ENCODE results near the gene KIF1A.
"Not testable (repeated sequence)": the region's sequence is repeated elsewhere in the genome, so short reads cannot be mapped to it uniquely, and the experiment has no call there.

Gene KIF1A

GRCh38 chr2:240789501-240790369, 30.3 kb downstream of the KIF1A start:
- DNase-seq (ENCODE audit: insufficient read length, low spot score) (no peak), FAIRE-seq (no peak)

DNA sequence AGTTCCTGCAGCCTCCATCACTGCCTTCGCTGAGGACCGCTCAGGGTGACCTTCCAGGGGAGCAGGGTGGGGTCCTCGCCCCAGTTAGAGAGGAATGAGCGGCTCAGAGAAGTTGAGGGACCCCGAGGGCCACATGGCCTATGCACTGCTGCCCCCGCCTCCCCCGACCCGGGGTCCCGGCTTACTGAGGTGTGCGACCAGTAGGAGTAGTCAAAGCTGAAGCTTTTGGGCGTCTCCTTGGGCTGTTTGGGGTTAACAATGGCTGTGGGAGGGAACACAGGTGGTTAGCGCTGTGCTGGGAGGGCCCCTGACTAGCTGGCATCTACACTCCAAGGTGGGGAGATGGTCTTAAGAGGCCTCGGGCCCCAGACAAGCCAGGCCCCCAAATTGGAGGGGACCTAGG, 31.0 kb downstream of the KIF1A start:
- no peak for DNase-seq (ENCODE audit: insufficient read length, low spot score)
- FAIRE-seq = no peak

DNA sequence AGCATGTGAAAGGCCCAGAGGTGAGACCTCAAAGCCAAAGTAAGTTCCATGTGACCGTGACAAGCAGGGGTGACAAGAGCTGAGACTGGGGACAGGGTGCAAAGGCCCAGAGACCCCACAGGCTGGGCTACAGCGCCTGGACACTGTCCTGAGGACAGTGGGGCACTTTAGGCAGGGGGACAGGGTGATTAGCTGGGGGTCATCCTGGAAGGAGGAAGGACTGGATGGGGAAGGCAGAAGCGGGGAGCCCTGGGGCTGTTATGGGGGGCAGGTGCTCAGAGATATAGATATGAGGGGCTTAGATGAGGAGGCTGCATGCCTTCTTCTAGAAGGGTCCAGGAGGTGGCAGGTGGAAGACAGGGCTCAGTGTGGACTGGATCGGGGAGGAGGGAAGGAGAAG, 31.5 kb downstream of the KIF1A start:
- FAIRE-seq = no peak

GRCh38 chr2:240787521-240788472, 32.2 kb downstream of the KIF1A start:
- DNase-seq (ENCODE audit: insufficient read length, low spot score) (no peak), FAIRE-seq (no peak)

More for the DNA sequence above, 31.5 kb downstream of the KIF1A start:
- no peak for DNase-seq (ENCODE audit: insufficient read length, low spot score)

DNA sequence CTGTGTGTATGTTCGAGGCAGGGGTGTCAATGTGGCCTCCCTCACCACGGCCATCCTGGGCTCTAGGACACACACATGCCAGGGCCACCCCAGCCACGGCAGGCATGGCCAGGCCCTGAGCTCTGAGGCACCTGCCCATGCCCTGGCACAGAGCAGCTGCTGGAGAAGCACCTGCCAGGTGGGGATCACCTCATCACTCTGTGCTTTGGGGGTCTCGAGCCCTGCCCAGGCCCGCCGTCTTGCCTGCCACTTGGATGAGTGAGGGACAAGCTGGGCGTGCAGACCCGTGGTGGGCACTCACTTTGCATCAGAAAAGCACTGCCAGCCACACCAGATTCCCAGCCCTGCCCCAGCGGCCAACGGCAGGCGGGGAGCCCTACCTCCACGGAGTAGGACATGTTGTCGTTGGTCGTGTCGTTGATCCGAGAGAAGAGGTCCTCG, 33.1 kb downstream of the KIF1A start:
- FAIRE-seq (no peak), DNase-seq (ENCODE audit: insufficient read length, low spot score) (no peak)

- no peak for DNase-seq (ENCODE audit: insufficient read length, low spot score)
- no peak for FAIRE-seq
Measured at GRCh38 chr2:240786355-240786841, 33.6 kb downstream of the KIF1A start.

DNA sequence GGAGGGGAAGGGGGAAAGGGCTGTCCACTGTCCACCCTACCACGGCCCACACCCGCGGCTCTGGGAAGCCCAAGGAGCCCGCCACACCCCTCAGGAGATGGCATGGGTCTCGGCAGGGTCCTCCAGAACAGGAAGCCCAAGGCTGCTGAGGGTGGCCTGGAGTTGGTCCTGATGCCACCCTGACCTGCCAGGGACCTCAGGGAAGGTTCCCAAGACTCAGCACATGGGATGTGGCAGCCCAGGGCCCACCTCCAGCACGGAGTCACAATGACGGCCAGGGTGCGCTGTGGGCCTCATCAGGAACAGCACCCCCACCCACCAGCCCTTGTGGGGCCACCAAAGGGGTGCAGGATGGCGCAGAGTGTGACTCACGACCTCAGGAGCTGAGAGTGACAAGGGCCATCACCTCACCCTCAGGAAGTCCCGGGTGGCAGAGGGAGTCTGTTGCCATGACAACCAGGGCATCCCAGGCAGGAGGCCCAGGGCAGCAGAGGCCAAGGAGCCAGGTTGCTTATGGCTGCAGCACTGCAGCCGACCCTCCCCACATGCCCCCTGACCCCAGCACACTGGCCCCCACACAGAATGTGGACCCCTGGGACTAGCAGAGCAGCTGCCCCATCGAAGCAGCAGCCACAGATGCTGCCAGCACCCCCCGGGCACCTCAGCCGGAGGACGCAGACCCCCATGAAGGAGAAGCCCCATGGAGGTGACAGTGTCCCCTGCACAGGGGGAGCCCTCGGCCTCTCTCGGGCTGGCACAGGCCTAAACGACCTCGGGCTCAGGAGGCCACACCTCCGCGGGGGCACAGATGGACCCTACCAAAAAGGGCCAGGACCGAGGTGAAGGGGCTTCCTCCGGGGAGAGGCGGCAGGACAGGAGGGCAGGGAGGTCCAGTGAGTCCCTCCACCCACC, 34.3 kb downstream of the KIF1A start:
- FAIRE-seq = no peak
- no peak for DNase-seq (ENCODE audit: insufficient read length, low spot score)

- FAIRE-seq (no peak), DNase-seq (ENCODE audit: insufficient read length, low spot score) (no peak)
Measured at GRCh38 chr2:240784629-240785423, 35.2 kb downstream of the KIF1A start.

- FAIRE-seq (no peak), DNase-seq (ENCODE audit: insufficient read length, low spot score) (no peak)
Measured at GRCh38 chr2:240783819-240784621, 36.0 kb downstream of the KIF1A start.

GRCh38 chr2:240782886-240783818, 36.9 kb downstream of the KIF1A start:
- FAIRE-seq = no peak
- DNase-seq (ENCODE audit: insufficient read length, low spot score) = no peak

- FAIRE-seq (no peak), DNase-seq (ENCODE audit: insufficient read length, low spot score) (no peak)
Measured at GRCh38 chr2:240782221-240782885, 37.7 kb downstream of the KIF1A start.

DNA sequence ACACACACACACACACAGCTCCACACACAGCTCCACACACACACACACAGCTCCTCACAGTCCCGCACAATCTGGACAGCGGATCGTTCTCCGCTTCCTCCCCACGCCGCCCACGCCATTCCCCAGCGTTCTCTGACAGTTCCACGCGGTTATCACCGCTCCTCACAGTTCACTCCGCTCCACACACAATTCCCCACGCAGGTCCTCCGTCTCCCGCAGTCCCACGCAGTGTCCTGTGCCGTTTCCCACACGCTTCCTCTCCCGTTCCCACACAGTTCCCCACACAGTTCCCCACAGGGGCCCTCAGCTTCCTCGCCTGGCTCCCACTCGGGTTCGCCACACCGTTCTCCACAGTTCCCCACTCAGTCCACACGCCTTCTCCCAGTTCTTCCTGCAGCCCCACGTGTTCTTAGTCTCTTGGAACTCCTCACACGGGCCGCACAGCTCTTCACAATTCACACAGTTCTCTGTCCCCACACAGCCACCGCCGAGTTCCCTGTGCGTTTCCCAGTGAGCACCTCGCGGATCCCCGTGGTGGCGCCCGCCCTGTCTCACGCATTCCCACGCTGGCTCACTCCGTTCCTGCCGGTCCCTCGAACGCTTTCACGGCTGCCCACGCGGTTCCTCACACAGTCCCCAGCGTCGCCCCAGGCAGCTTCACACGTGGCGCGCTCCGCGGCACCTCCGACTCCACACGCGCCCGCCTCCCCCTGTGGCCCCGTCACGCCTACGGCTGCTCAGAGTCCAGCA, 38.4 kb downstream of the KIF1A start:
- FAIRE-seq = no peak
- DNase-seq (ENCODE audit: insufficient read length, low spot score) = no peak

DNA sequence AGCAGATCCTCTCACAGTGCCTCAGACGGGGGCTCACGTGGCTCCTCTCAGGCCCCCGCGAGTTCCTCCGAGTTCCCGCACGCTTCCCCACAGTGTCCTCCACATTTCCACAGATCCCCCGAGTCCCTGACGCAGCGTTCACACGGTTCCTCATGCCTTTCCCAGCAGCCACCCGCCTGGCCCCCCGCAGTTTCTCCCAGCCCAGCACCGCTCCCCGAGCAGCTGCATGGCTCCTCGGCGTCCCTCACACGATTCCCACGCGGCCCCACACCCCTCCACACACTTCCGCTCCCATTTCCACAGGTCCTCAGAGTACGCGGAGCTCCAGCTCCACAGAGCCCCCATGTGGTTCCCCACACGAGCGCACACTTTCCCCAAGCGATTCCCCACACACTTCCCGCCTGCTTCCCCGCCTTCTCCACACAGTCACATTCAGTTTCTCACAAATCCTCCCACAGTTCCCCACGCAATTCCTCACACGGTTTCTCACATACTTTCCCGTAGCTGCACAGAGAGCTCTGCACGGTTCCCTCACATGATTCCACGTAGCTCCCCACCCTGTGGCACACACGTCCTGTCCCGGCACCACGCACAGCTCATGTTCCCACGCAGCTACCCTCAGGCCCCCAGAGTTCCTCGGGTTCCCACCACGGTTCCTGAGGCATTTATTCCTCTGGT, 39.9 kb downstream of the KIF1A start:
- no peak for DNase-seq (ENCODE audit: insufficient read length, low spot score)
- no peak for FAIRE-seq

DNA sequence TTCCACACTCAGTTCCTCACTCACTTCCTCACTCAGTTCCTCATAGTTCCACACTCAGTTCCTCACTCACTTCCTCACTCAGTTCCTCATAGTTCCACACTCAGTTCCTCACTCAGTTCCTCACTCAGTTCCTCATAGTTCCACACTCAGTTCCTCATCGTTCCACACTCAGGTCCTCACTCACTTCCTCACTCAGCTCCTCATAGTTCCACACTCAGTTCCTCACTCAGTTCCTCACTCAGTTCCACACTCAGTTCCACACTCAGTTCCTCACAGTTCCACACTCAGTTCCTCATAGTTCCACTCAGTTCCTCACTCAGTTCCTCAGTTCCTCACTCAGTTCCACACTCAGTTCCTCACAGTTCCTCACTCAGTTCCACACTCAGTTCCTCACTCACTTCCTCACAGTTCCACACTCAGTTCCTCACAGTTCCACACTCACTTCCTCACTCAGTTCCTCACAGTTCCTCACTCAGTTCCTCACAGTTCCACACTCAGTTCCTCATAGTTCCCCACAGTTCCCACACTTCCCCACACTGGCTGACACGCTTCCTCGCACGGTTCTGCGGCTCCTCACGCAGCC, 40.7 kb downstream of the KIF1A start:
- not testable (repeated sequence) for FAIRE-seq; DNase-seq (ENCODE audit: insufficient read length, low spot score)

- no peak for DNase-seq (ENCODE audit: insufficient read length, low spot score)
- FAIRE-seq = no peak
Measured at GRCh38 chr2:240778426-240778825, 41.6 kb downstream of the KIF1A start.

Measured in GM19239 (cell line).